PFSK-1 (cell line): ENCODE data around the gene ANKRD6.

Experiments
- POLR2AphosphoS5 ChIP-seq: IDR thresholded peaks from 2 replicates; pipeline ENCODE4 v1.6.1; 2012; ENCODE audit warnings: low read depth, mild to moderate bottlenecking, control low read depth, low read length, moderate library complexity
- TF ChIP-seq, protein P1 (sequence below), 2 experiments: IDR thresholded peaks; 2 replicates each; pipeline versions ENCODE4 v1.6.1 to v1.8.0; 2011 to 2012; ENCODE audit warnings: low read depth in 2 of 2, low read length in 2 of 2, control low read depth in 1 of 2, inconsistent platforms in 1 of 2, mild to moderate bottlenecking in 1 of 2, moderate library complexity in 1 of 2; ENCODE audit not compliant: insufficient read depth in 1 of 2

DNA sequence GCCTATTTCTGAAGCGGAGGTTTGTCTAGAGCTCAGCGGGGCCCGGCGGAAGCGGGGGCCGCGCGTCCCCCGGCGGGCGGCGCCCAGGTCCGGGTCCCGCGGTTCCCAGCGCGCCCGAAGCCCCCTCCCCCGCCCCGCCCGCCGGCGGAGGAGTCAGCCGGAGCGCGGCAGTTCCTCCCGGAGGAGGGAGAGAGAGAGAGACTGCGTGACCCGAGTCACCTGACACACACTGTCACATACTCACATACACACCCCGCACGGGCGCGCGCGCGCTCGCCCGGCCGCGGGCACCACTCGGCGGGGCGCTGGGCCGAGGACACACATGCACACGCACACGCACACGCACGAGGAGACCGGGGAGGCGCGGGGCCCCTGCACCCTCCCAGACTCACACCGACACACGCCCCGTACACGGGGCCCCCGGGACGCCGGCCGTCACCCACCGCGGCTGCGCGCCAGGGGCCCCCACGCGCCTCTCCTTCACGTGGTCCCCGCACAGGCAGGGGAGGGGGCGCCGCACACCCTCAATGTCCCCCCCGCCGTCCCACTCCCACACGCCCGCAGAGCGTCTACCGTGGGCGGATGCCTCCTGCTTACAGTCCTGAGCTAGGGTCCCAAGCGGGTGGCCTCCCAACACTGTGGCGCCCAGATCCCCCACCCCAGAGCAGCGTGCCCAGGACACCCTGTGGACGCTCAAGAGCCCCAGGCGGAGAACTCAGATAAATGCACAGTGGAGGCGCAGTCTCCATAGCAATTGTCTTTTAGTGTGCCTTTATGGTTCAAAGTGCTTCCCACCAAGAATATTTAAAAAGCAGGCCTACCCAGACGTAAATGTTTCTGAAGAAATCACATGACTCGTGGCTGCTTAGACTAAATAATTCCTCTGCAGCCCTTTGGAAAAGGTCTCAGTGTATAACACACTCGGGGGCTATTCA is 20.6 kb upstream of the ANKRD6 start, which contains the start of gene RRAGD:
- TF ChIP-seq POLR2AphosphoS5, result no peak
- TF ChIP-seq, protein P1, sequence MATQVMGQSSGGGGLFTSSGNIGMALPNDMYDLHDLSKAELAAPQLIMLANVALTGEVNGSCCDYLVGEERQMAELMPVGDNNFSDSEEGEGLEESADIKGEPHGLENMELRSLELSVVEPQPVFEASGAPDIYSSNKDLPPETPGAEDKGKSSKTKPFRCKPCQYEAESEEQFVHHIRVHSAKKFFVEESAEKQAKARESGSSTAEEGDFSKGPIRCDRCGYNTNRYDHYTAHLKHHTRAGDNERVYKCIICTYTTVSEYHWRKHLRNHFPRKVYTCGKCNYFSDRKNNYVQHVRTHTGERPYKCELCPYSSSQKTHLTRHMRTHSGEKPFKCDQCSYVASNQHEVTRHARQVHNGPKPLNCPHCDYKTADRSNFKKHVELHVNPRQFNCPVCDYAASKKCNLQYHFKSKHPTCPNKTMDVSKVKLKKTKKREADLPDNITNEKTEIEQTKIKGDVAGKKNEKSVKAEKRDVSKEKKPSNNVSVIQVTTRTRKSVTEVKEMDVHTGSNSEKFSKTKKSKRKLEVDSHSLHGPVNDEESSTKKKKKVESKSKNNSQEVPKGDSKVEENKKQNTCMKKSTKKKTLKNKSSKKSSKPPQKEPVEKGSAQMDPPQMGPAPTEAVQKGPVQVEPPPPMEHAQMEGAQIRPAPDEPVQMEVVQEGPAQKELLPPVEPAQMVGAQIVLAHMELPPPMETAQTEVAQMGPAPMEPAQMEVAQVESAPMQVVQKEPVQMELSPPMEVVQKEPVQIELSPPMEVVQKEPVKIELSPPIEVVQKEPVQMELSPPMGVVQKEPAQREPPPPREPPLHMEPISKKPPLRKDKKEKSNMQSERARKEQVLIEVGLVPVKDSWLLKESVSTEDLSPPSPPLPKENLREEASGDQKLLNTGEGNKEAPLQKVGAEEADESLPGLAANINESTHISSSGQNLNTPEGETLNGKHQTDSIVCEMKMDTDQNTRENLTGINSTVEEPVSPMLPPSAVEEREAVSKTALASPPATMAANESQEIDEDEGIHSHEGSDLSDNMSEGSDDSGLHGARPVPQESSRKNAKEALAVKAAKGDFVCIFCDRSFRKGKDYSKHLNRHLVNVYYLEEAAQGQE (IDR thresholded peaks at IDR 0.05; ENCODE audit: insufficient read depth in 1 of 2, low read depth in 2 of 2, low read length in 2 of 2), result no peak
